OCI-LY1 (cell line): ENCODE results near the gene WLS.

Source experiments
- EZH2 ChIP-seq: fragments of 200-600 bp; sonication (generic), shearing (Covaris generic); IDR thresholded peaks from 2 replicates; pipeline ENCODE4 v1.8.0; 2017; ENCODE audit warnings: borderline replicate concordance, mixed run types, mild to moderate bottlenecking, antibody characterized with exemption, low read length, moderate library complexity, mixed read lengths
- TF ChIP-seq, protein P1 (sequence below): fragments of 200-600 bp; sonication (generic), shearing (Covaris generic); IDR thresholded peaks from 2 replicates; pipeline ENCODE4 v1.5.1; 2017; ENCODE audit warnings: mild to moderate bottlenecking, antibody characterized with exemption, low read length, moderate library complexity, mixed read lengths

DNA sequence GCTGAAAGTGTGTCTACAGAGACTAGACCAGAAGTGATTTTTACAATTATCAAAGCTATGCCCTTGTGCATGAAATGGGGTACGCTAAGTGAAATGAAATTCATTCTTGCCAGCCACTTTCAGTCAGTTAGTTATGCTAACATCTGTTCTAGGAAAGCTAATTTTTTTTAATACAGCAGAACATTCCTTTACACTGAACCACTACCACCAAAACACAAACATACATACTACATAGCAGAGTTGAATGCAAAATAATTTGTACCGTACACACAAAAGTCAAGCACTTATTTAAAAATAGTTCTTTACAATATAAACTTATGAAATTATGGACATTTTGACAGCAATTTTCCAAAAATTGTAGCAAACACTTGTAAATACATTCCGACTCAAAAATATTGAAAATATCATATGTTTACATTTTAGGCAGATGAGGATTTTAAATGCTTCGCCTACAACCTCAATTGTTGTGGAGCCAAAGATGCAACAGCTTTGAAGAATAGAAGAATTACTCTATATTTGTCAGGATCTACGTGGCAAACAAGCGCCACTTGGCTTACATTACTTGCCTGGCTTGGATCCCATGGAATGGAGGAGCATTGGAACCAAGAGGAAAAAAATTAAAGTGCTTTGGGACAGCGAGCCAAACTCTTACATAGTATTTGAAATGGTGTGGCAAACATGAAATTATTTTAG, 30.6 kb downstream of the WLS start:
- no peak for TF ChIP-seq EZH2
- TF ChIP-seq, protein P1, sequence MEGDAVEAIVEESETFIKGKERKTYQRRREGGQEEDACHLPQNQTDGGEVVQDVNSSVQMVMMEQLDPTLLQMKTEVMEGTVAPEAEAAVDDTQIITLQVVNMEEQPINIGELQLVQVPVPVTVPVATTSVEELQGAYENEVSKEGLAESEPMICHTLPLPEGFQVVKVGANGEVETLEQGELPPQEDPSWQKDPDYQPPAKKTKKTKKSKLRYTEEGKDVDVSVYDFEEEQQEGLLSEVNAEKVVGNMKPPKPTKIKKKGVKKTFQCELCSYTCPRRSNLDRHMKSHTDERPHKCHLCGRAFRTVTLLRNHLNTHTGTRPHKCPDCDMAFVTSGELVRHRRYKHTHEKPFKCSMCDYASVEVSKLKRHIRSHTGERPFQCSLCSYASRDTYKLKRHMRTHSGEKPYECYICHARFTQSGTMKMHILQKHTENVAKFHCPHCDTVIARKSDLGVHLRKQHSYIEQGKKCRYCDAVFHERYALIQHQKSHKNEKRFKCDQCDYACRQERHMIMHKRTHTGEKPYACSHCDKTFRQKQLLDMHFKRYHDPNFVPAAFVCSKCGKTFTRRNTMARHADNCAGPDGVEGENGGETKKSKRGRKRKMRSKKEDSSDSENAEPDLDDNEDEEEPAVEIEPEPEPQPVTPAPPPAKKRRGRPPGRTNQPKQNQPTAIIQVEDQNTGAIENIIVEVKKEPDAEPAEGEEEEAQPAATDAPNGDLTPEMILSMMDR: no peak
